HG02970 (cell line): ENCODE data around the gene APBB1.

Experiments
- ATAC-seq: cut with Tn5 transposase; IDR thresholded peaks from one replicate; pipeline ENCODE4 v1.9.1; 2021; ENCODE audit warnings: mild to moderate bottlenecking, moderate library complexity, moderate number of reproducible peaks; ENCODE audit not compliant: unreplicated experiment, low FRiP score

The APBB1 gene

DNA sequence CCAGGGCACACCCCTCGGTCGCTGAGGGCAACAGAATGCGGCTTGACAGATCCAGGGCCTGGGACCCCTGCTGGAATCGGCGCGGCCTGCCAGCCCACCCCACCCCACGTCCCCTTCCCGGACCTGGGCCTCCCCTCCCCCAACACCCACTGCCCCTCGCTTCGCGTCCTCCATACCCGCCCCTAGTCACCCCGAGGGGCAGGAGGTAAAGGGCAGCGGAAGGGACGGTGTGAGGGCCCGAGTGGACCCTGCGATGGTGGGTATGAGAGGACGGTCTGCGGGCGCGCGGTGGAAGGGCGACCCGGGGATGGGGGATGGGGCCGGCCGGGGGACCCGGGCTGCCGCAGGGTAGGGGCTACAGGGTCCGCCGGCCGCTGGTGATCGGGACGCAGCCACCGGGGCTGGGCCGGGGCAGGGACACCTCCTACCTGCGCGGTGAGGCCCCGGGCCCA, 311 bp downstream of the APBB1 start:
- no peak for ATAC-seq

DNA sequence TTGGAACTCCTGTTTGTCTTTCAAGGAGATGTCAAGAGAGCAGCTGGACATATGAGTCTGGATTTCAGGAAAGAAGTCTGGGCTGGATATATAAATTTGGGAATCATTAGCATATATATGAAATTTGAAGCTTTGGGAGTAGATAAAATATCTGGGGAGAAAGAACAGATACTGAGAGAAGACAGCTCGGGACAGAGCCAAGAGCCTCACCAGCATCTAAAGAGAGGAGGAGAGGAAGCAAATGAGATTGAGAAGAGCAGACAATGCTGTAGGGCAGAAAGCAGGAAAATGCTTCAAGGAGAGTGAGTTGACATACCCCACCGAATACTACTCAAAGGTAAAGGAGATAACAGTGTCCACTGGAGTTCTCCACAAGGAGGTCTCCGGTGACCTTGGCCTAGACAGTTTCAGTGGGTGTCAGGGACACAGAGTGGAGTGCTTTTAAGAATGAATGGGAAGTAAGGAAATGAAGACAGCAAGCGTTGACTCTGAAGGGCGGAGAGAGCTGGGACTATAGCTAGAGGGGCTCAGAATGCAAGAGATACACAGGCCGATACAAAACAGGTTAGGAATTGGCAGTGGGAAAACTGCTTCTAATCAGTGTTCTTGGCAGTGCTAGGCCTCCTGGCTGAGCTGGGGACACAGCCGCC, 862 bp downstream of the APBB1 start:
- ATAC-seq, result no peak

DNA sequence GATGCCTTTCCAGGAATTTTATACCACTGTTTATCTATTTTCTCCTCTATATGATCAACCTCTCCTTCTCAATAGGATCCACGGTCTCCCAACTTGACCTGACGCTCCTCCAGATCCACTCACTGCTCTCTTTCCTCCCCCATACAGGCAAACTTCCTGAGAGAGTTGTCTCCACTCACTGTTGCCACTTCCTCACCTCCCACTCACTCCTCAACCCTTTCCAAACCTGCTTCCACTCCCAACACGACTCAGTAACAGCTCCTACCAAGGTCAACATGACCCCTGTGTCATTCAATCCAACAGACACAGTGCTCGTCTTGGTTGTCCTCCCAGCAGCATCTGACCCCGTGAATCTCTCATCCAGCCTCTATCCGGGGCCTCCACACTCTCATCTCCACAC, 3.1 kb downstream of the APBB1 start:
- no peak for ATAC-seq

DNA sequence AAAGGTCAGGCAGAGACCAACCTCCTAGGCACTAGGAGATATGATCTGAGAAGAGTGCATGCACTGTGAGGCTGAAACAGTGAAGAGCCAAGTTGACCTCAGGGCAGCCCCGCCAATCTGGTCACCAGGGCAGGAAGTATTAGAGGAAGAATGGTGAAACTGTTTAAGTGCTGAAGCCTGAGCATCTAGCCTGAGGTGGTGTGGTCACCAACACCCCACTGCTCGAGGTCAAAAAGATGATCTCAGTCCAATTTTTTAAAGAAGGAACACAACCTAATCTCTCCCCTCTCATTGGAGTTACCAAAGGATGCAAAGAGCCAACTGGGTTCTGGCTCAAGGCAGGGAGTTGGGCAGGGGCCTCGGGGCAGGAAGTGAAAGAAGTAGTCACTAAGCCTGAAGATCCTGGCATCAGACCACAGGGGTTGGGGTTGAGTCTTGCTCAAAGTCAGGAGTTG, 4.0 kb downstream of the APBB1 start:
- no peak for ATAC-seq

DNA sequence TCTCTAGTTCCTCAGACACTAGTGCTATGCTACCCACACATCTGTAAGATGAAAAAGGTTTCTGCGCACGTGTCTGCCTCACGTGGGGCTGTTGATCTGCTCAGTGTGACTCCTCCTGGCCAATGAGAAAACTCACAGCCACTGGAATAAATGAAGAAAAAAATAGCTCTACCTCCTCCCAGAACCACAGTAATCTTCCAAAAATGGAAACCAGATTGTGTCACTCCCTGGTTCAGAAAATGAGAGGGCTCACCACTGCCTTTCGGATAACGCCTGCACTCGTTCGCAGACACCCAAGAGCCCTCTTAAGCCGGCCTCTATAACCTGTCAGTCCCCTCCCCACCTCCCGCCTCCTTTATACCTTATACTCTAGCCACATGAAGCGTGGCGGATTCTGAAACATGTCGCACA, 5.1 kb downstream of the APBB1 start:
- no peak for ATAC-seq

DNA sequence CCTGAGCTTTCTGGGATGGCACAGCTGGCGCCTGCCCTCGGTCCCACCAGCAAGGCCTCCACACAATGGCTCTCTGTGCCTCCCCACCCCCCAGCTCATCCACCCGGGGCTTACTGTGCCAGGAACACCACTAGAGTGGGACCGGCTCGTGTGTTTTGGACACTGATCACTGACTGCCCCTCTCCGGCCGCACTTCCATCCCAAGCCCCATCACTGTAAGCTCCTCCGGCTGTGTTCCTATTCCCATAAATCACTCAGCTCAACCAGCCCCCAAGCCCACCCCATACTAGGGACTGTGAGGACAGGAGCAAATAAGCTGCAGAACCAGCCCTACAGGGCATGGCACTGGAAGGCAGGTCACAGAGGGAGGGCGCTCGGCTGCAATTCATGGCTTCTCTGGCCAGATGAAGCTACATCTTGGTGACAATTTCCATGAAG, 7.3 kb downstream of the APBB1 start:
- ATAC-seq, result no peak

DNA sequence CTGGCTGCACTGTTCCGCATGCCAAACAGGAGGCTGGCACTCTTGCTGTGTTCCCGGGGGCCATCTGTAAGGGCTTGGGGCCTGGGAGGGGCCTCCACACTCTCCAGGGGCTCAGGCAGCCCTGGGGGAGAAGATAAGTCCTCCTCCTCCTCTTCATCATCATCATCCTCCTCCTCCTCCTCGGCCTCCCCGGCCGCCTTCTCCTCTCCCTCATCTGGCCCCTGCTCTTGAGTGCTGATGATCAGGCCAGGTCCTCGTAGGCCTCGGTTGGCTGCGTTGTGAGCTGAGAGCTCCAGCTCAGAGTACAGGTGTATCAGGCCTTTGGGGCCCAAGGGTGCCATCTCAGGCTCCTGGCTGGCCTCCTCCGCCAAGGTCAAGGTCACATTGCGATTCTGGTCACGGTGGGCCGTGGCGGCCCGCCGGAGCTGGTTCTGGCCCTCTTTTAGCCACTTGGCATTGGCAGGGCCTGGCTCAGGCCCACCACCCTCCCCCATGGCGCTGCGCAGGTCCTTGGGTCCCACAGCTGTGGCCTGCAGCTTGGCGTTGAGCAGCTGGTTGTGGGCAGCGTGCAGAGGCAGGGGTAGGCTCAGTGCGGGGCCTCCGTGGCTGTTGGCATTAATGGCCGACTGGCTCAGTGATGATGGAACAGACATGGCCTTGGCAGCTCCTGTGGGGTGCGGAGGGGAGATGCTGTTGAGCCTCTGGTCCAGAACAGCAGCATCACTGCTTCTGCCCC, 8.0 kb downstream of the APBB1 start:
- ATAC-seq, result no peak

DNA sequence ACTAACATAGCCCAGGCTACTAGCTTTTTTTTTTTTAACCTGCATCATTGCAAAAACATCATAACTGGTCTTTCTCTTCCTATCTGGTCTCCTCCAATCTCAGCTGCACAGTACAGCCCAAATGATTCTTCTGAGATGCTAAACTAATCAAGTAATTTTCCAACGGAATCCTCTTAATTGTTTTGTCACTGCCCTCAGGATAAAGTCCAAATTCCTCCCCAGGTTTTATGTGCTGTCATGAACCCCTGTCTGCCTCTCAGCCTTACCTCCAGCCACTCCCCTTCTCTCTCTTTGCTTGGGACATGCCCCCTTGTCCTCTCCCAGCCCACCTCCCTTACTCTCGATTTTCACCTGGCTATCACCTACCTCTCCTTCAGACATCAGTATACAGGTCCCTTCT, 12.5 kb downstream of the APBB1 start:
- ATAC-seq, result no peak

DNA sequence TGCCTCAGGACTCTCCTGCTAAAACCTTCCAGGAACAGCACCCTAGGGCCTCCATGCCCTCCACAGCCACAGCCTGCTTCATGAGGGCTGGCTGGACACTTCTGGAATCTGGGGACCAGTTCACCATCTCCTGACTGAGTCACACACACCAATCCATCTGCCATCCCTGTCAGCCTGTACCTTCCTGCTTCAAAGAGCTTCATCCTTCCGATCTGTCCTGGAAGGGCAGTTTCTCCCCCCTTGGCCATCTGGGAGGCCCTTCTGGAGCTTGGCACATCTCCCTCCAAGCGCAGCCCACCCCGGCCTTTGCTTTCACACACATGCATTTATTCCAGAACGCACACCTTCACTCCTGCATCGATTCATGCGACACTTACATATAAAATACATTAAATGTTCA, 13.0 kb downstream of the APBB1 start:
- ATAC-seq, result no peak

DNA sequence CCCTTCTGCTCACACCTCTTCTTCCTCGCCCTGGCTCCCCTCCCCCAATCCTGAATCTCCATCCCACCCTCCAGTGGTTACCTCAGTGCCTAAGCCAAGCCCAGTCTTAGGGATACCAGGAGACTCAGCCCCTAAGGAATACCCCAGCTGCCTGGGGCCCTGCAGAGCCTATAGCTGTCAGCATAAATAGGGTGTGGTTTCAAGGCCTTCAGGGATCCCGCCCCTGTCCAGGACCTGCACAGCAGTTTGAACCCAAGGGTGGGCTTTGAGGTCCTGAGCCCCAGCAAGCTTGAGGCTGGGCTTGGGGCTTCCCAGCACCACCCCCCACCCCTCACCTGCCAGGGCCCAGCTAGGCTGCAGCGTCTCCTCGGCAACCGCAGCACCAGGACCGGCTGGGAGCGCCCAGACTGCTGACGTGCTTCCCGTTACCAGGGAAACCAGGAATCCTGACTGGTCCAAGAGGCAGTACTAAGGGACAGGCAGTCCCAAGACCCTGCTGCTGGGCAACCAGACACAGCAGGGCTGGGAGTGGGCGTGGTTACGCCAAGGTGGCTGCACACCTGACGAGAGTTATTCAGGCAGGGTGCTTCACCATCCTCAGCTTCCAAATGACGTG, 13.7 kb downstream of the APBB1 start:
- ATAC-seq, result no peak

DNA sequence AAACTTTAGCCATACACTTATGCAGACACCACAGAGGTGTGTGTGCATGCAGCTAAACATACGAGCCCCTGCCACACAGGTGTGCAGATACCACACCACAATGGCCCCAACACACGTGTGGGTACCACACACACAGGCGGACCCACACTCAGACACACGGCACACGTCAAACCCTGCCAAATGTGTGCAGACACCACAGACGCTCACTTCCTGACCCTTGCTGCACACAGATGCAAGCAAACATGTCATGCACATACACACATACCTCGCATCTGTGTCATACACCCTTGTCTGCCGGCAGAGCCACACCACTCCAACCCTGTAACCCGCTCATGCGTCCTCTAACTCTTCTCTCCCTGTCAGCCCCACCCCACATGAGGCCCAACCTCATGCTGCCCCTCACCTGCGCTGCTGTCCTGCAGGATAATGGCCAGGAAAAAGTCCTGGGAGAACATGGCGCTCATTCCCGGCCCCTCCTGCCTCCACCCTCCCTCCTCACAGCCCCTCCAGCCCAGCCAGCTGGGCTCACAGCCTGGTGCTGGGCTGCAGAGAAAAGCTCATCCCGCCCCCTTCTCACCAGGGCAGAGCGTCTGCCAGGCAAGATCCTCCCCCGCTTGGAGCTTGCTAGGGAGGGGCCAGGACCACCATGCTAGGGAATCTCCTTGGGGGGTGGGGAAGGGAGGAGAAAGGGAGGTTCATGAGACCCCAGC, 14.4 kb downstream of the APBB1 start:
- no peak for ATAC-seq

DNA sequence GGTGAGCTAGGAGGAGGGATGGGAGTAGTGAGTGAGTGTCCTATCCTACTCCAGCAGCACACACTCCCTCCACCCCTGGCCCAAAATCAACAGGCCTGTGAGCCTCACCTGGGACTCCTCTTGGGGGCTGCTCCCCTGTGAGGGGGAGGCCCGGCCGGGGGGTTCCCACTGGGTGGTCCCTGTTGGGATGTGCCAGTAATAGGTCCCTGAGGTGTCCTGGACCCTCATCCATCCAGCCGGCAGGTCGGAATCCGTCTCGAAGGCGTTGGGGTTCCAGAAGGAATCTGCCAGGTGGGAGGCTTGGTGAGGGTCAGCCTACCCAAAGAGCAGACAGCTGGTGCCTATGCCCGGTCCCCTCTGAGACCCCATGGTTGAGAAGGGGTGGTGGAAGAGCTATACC, 15.4 kb downstream of the APBB1 start:
- no peak for ATAC-seq

DNA sequence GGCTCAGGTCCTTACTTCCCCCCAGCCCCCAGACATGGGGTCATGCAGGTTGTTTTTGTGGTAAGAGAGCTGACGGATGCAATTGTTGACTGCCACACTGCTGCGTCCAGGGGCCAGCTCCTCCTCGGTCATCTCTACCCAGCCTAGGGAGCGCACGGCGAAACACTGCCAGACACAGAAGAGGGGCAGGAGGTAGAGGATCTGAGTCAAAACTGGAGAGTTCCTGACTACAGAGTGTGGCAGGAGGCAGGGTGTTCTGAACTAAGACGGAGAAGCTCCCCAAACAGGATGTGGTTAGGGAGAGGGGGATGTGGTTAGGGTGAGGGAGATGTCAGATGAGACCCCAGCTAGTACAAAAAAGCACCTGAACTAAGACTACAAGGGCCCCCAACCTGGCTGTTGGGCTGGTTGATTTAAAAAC, 16.3 kb downstream of the APBB1 start:
- peak; percentile 61 for ATAC-seq

DNA sequence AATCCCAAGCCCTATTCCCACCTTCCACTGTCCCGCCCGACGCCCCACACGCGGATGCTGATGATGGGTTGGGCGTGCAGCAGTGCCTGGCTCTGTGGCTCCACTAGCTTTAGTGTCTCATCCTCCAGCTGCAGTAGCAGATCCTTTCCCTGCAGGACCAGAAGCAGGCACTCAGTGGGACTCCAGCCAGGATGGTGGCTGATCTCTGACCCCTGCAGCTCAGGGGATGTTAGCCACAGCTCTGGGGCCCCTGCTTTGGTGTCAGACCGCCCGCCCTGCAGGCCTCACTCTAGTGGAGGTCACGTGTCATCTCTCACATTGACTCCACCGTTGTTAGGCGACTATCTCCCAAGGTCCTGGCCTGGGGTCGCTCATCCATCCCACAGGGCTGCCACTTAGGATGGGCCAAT, 16.8 kb downstream of the APBB1 start:
- peak; percentile 12 for ATAC-seq

DNA sequence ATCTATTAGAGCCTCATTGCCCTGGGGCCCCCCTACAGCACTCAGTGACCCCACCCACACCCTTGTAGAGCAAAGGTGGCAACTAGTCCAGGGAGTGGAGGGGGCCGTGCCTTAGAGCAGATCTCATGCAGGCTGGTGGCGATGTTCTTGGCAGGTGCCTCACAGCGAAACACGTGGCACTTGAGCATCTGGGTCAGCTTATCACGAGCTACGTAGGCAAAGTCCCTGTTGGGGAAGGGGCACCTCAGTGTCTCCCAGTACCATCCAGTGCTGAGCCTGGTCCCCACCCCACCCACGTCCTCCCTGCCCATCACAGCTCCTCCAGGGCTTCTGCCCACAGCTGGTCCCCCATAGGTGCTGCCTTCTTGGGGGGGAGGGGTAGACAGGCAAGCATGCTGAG, 17.4 kb downstream of the APBB1 start:
- ATAC-seq, result no peak

DNA sequence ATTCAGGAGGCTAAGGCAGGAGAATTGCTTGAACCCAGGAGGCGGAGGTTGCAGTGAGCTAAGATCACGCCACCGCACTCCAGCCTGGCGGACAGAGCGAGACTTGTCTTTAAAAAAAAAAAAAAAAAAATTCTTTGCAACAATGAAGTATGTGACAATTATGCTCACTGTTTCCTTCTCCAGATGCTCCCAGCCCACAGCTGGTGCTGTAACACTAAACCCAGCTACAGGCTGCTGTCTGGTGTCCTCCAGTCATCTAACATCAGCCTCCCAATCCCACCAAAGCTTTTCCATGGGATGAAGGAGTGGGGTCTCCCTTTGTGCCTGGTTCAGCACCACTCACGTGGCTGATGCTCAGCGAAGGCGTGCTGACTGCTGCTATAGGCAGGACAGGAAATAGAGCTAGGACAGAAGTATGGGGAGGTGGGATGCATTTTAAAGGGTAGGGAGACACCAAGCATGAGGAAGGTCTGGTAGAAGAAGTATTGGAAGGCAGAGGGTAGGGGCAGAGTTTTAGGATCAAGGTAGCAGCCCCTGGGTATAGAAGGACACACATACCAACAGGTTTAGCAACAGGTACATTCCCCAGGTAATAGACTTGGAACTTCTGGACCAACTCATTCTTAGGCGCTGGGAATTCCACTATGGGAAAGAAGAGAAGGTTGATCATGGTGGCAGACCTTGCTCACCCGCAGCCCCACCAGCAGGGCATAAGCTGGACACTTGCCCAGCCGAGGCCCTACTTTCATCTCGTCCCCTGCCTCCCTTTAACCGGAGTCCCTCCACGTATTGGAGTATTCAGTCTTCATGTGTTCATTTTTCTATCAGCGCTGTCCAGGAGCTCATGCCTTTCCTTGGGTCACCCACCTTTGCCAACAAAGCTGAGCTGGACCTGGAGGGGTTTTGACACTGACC, 18.2 kb downstream of the APBB1 start:
- ATAC-seq, result no peak

DNA sequence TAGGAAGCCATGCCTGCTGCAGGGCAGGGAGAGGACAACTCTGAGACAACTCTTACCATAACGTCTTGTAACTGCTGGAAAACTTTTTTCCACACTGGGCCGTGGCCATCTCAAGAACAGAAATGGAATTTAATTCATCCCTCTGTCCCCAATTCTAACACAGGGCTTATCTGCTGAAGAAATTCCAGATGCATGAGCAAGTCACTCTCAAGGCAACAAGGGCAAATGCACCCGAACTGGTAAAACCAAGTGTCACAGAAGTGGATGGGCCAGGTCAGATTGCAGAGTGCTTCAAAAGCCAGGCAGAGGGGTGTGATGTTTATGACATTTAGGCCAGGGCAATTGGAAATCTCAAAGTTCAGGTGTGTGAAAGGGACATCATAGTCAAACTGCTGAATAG, 21.3 kb downstream of the APBB1 start:
- no peak for ATAC-seq

DNA sequence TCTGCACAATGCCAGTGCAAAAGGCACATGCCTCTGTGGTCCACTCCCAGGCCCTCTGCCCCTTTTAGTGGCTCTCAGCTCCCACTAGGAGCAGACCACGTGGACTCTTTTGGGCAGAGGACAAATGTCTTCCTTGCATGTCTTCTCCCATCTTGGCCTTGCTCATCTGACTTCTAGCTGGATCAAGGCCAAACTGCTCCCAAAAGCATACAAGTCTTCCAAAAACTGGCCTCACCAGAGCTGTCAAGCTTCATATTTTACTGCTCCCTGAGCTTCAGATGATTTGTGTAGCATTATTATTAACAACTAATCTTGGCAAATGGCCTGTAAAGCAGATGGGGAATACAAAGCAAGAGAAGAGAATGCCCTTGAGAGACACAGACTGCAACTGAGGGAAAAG, 21.7 kb downstream of the APBB1 start:
- ATAC-seq, result no peak

DNA sequence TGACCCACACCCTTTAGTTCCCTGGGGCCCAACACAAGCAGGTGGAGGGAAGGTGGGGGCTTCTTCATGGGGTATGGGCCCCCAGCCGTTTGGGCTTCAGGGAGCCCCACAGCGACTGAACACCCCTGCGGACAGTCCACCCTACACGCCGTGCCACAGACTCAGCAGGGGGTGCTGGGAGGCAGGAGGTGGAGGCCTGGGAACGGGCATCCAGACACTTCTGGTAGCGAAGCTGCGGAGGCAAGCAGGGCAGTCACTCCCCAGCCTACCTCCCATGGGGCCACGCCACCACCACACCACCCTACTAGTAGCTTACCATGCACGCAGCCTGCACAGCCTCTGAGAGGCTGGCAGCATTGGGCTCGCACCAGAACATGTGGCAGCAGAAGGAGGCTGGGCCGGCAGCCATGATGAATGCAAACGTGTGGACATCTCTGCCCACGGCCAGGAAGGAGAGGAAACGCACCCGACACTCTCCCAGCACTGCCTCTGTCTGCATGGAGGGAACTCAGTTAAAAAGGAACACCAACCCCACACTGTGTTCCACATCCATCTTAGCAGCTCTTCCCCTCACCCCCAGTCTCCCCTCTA, 23.3 kb downstream of the APBB1 start:
- ATAC-seq, result no peak
